Panc1 (cell line): ENCODE measurements around the gene RFX7. TPM values are rescaled to one million over a fixed set of nuclear protein-coding genes. Genes with fewer than 3 reads are reported as not detected.

ENCODE experiments used
- ATAC-seq: fragments of 200-7000 bp; cut with Tn5 transposase; 2 replicates; pipeline ENCODE4 v1.9.1; 2020; ENCODE audit warnings: mild to moderate bottlenecking, moderate library complexity
- BruUV-seq: library from RNA; stranded (reverse); fragments of 400-500 nt; replicated peaks from 2 replicates; lab custom pipeline; 2021; lab: Mats Ljungman, UMichigan
- CTCF ChIA-PET: fragments of 300-600 bp; sonication (Branson Sonifier 250); formaldehyde crosslinking; loops from one replicate; lab custom pipeline; 2022; ENCODE audit warnings: antibody characterized with exemption; lab: Charles Lee
- POLR2A ChIA-PET: fragments of 300-600 bp; sonication (Branson Sonifier 250); formaldehyde crosslinking; loops from one replicate; lab custom pipeline; 2022; ENCODE audit warnings: antibody characterized with exemption; lab: Charles Lee
- DNase-seq: peaks from one replicate; pipeline ENCODE4 v3.0.0-alpha.2; 2010; ENCODE audit warnings: low read depth, low spot score
- H3K27ac ChIP-seq: 2 replicates; pipeline ENCODE4 v1.5.1; 2011; ENCODE audit warnings: mild to moderate bottlenecking, low read length, inconsistent platforms
- H3K27me3 ChIP-seq: fragments of 200-500 bp; sonication (Bioruptor generic); 2 replicates; pipeline ENCODE4 v1.6.0; 2014; ENCODE audit warnings: low read length, inconsistent platforms; ENCODE audit not compliant: control insufficient read depth, insufficient read depth
- H3K36me3 ChIP-seq: fragments of 200-500 bp; sonication (Bioruptor generic); 2 replicates; pipeline ENCODE4 v1.5.1; 2014; ENCODE audit warnings: inconsistent platforms, mild to moderate bottlenecking, low read length, moderate library complexity; ENCODE audit not compliant: control insufficient read depth, insufficient read depth
- H3K4me1 ChIP-seq: 2 replicates; pipeline ENCODE4 v1.5.1; 2011; ENCODE audit warnings: inconsistent platforms, mild to moderate bottlenecking, low read length, moderate library complexity; ENCODE audit not compliant: control insufficient read depth, insufficient read depth
- H3K4me3 ChIP-seq, 2 experiments: 2 replicates each; pipeline ENCODE4 v1.5.1; 2011 to 2012; ENCODE audit warnings: low read depth in 2 of 2, low read length in 2 of 2, mild to moderate bottlenecking in 2 of 2, inconsistent platforms in 1 of 2, moderate library complexity in 1 of 2
- H3K9me3 ChIP-seq: fragments of 200-500 bp; sonication (Bioruptor generic); 2 replicates; pipeline ENCODE4 v1.5.1; 2014; ENCODE audit warnings: low read depth, mild to moderate bottlenecking, inconsistent platforms, low read length, moderate library complexity; ENCODE audit not compliant: control insufficient read depth, insufficient read depth
- POLR2AphosphoS5 ChIP-seq: IDR thresholded peaks from 2 replicates; pipeline ENCODE4 v1.6.1; 2012; ENCODE audit warnings: mild to moderate bottlenecking, low read depth, low read length, moderate library complexity
- REST ChIP-seq, 2 experiments: IDR thresholded peaks; 2 replicates each; pipeline ENCODE4 v1.6.1; 2011 to 2012; ENCODE audit warnings: low read depth in 2 of 2, control low read depth in 1 of 2, low read length in 1 of 2, mild to moderate bottlenecking in 1 of 2, moderate library complexity in 1 of 2; ENCODE audit not compliant: insufficient read depth in 1 of 2
- SIN3A ChIP-seq: IDR thresholded peaks from 2 replicates; pipeline ENCODE4 v1.6.1; 2012; ENCODE audit warnings: low read depth, mild to moderate bottlenecking, low read length, moderate library complexity, borderline replicate concordance; ENCODE audit not compliant: insufficient read depth
- TCF7L2 ChIP-seq: IDR thresholded peaks from 2 replicates; pipeline ENCODE4 v1.6.1; 2011; ENCODE audit warnings: mild to moderate bottlenecking, low read depth, low read length, inconsistent platforms
- in situ Hi-C: cut with HindIII; loops from 2 replicates; pipeline ENCODE4 v1.10.0; 2016; ENCODE audit warnings: low sequenced_read_pairs, low pct_unique_long_range_greater_than_20kb
- intact Hi-C: fragments of 100-400 bp; cut with micrococcal nuclease; formaldehyde crosslinking; loops from one replicate; pipeline ENCODE4 v1.10.0; 2022; ENCODE audit not compliant: unreplicated experiment
- total RNA-seq: library from RNA; stranded (reverse); gene quantifications from one replicate; pipeline ENCODE4 v1.2.1, GENCODE V29; 2021; ENCODE audit not compliant: unreplicated experiment
- TF ChIP-seq, protein P1 (sequence below): fragments of 450-650 bp; IDR thresholded peaks from 2 replicates; pipeline ENCODE4 v1.5.1; 2017; ENCODE audit warnings: mild to moderate bottlenecking

Gene RFX7
- total RNA-seq, 1 experiment from 2014 or later: 24.2 TPM

DNA sequence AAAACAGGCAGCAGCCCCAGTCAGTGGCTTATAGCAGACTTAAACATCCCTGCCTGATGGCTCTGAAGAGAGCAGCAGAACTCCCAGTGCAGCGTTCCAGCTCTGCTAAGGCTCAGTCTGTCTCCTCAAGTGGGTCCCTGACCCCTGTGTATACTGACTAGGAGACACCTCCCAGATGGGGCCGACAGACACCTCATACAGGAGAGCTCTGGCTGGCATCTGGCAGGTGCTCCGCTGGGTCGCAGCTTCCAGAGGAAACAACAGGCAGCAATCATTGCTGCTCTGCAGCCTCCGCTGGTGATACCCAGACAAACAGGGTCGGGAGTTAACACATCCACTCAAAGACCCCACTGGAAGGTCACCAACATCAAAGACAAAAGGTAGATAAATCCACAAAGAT lies 93.5 kb downstream of the RFX7 start:
- BruUV-seq: no TSS peak
- in situ Hi-C loops: no loop called here
- H3K4me1 ChIP-seq: no peaks in the 10 kb centered on the region
- no peak overlapping the region for H3K27ac ChIP-seq
- no peak for DNase-seq
- ChIA-PET POLR2A (interaction anchor here (0.6 kb wide), 1 partner anchor 214 kb away, joined by 4 read pairs; no protein-coding TSS in a partner anchor), CTCF (no interaction called here)
- H3K27me3 ChIP-seq: no peaks in the 10 kb centered on the region
- intact Hi-C loops: no loop called here
- H3K4me3 ChIP-seq: no peak overlapping the region
- H3K36me3 ChIP-seq: no peaks in the 10 kb centered on the region
- no peak for ATAC-seq
- TF ChIP-seq REST (IDR thresholded peaks at IDR 0.05; ENCODE audit: insufficient read depth in 1 of 2, low read depth in 2 of 2, low read length in 1 of 2) (no peak), TCF7L2 (no peak), SIN3A (no peak), POLR2AphosphoS5 (no peak)
- TF ChIP-seq, protein P1, sequence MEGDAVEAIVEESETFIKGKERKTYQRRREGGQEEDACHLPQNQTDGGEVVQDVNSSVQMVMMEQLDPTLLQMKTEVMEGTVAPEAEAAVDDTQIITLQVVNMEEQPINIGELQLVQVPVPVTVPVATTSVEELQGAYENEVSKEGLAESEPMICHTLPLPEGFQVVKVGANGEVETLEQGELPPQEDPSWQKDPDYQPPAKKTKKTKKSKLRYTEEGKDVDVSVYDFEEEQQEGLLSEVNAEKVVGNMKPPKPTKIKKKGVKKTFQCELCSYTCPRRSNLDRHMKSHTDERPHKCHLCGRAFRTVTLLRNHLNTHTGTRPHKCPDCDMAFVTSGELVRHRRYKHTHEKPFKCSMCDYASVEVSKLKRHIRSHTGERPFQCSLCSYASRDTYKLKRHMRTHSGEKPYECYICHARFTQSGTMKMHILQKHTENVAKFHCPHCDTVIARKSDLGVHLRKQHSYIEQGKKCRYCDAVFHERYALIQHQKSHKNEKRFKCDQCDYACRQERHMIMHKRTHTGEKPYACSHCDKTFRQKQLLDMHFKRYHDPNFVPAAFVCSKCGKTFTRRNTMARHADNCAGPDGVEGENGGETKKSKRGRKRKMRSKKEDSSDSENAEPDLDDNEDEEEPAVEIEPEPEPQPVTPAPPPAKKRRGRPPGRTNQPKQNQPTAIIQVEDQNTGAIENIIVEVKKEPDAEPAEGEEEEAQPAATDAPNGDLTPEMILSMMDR: no peak
- no peaks in the 10 kb centered on the region for H3K9me3 ChIP-seq

DNA sequence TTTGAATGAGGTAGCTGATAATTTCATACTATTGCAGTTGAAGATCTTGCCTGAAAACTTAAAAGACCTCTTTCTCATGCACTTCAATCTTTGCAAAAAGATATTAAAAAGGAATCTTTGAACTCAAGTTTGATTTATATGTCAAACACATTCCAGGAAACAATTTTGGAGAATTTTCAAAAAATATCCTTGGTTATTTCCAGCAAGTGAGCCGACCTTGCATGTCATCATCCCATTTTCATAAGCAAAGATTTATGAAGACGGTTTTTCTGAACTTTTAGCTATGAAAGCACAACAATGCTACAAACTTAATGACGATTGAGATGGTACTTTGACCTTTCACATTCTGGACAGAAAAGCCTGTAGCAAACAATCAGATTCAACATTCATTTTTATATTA lies 95.6 kb downstream of the RFX7 start:
- no peak for TF ChIP-seq REST (IDR thresholded peaks at IDR 0.05; ENCODE audit: insufficient read depth in 1 of 2, low read depth in 2 of 2, low read length in 1 of 2)
- no peak for TF ChIP-seq SIN3A
- TF ChIP-seq TCF7L2: no peak
- no peak for TF ChIP-seq POLR2AphosphoS5
- TF ChIP-seq, protein P1: no peak
- intact Hi-C loops: no loop called here
- Histone ChIP-seq H3K27ac (no peak overlapping the region), H3K36me3 (no peaks in the 10 kb centered on the region; the same call in 1 of the 2 replicates), H3K9me3 (no peaks in the 10 kb centered on the region), H3K27me3 (no peaks in the 10 kb centered on the region), H3K4me3 (no peak overlapping the region), H3K4me1 (no peaks in the 10 kb centered on the region)
- DNase-seq (no peak), ATAC-seq (no peak)
- BruUV-seq: no TSS peak
- CTCF ChIA-PET: no interaction called here
- in situ Hi-C loops: no loop called here
- POLR2A ChIA-PET: no interaction called here
